Ovary (tissue), 9 donors: ENCODE results near the gene CTCFL. TPM values are rescaled to one million over a fixed set of nuclear protein-coding genes. Genes with fewer than 3 reads are reported as not detected.

Source experiments
- DNase-seq, 5 donors: peaks; one replicate each; pipeline ENCODE4 v3.0.0-alpha.2; 2019 to 2020
- H3K27ac ChIP-seq, 2 donors: fragments of 200-600 bp; one replicate each; pipeline versions ENCODE4 v1.5.1 to v1.8.0; 2019 to 2022
- H3K27me3 ChIP-seq: fragments of 200-600 bp; one replicate; pipeline ENCODE4 v1.8.0; 2022
- H3K36me3 ChIP-seq: fragments of 200-600 bp; sonication (generic); one replicate; pipeline ENCODE4 v1.5.1; 2019
- H3K4me1 ChIP-seq: one replicate; pipeline ENCODE4 v1.8.1; 2013; ENCODE audit warnings: mild to moderate bottlenecking, moderate library complexity; ENCODE audit not compliant: insufficient read depth
- H3K4me3 ChIP-seq: fragments of 200-600 bp; sonication (generic); one replicate; pipeline ENCODE4 v1.5.1; 2017
- H3K9me3 ChIP-seq, 2 donors: fragments of 200-600 bp in 1 of 2; sonication (generic) in 1 of 2; one replicate each; pipeline versions ENCODE4 v1.5.1 to v1.8.1; 2013 to 2019; ENCODE audit warnings: mild to moderate bottlenecking in 1 of 2, moderate library complexity in 1 of 2
- CTCF ChIP-seq, 3 donors: fragments of 450-650 bp in 2 of 3; fragments of 200-600 bp in 1 of 3; IDR thresholded peaks; one replicate each; pipeline versions ENCODE4 v1.5.1 to v1.8.0; 2016 to 2022; ENCODE audit warnings: antibody characterized with exemption in 3 of 3, mild to moderate bottlenecking in 1 of 3
- EP300 ChIP-seq: sonication (generic); formaldehyde crosslinking; IDR thresholded peaks from one replicate; pipeline ENCODE4 v1.6.1; 2017; ENCODE audit warnings: antibody characterized with exemption
- POLR2A ChIP-seq: fragments of 450-650 bp; IDR thresholded peaks from one replicate; pipeline ENCODE4 v1.6.1; 2017; ENCODE audit warnings: antibody characterized with exemption, mild to moderate bottlenecking, moderate library complexity
- WGBS, 3 donors: extraction: QIAGEN DNeasy Blood & Tissue Kit in 1 of 3; methylation state at CpG; one replicate each; pipeline versions ENCODE4 v1.1.5 to v1.1.7; 2013 to 2017; 5-methylcytosine and 5-hydroxymethylcytosine counted together
- intact Hi-C, 4 donors: fragments of 100-400 bp; cut with DNase I; formaldehyde crosslinking; loops; one replicate each; pipeline versions ENCODE4 v1.11.0 to v1.15.1; 2022 to 2023
- polyA plus RNA-seq, 2 donors: library from polyadenylated mRNA; stranded (reverse); fragments of 200-250 nt in 1 of 2; fragments of 350-450 nt in 1 of 2; fragmentation: Illumina TruSeq in 1 of 2; extraction: RNeasy Lipid Tissue Mini Kit (QIAGEN cat#74804) in 1 of 2; gene quantifications; one replicate each; pipeline ENCODE4 v1.2.3, GENCODE V29; 2013 to 2014
- total RNA-seq, 7 donors: library from RNA; depleted of rRNA in 2 of 7; stranded (reverse); fragments of >200 nt in 2 of 7; fragmentation: NEBNext Ultra II Directional in 3 of 7; extraction: Animal tissue kit (Norgen Biotek cat#: 25700) in 3 of 7; gene quantifications; one replicate each; pipeline versions ENCODE4 v1.1.0 to v1.2.4, GENCODE V29; 2016 to 2023
- donor health status: DM: no; HTN: no; CAD: no; lungs with moderate emphysema.
- donor health status: DM: no; HTN: no; CAD: no.
- donor health status: Bipolar disorder and iron deficiency.
- donor health status: DM: yes; HTN: yes; CAD: no.
- donor health status: DM: no; HTN: no; CAD: no.
- donor health status: DM: yes; HTN: yes; CAD: no.

Gene CTCFL
- total and polyA plus RNA-seq, 9 donors, result 0.01 to 0.92 (median 0.17) TPM; not detected in 5

- Histone ChIP-seq H3K27me3 (no peaks in the 10 kb centered on the region), H3K36me3 (no peaks in the 10 kb centered on the region), H3K27ac (no peak overlapping the region), H3K4me1 (peaks cover 5% of the 10 kb centered on the region), H3K4me3 (no peak overlapping the region), H3K9me3 (no peaks in the 10 kb centered on the region)
- TF ChIP-seq POLR2A (no peak), EP300 (no peak), CTCF (IDR thresholded peaks at IDR 0.05) (no peak)
- no peak for DNase-seq
- intact Hi-C loops, result no loop called here
- 89 to 91% (median 89%) methylated on average over 14 of the region's 14 CpGs for WGBS, 3 donors
Observed at GRCh38 chr20:57564180-57564802, 39.4 kb upstream of the CTCFL start.

GRCh38 chr20:57563522-57563921 lies 38.6 kb upstream of the CTCFL start:
- DNase-seq, result no peak
- intact Hi-C loops, result no loop called here
- no peaks in the 10 kb centered on the region for H3K9me3 ChIP-seq
- TF ChIP-seq EP300 (no peak), CTCF (IDR thresholded peaks at IDR 0.05) (no peak), POLR2A (no peak)
- H3K27ac ChIP-seq, result no peak overlapping the region
- no peak overlapping the region for H3K4me3 ChIP-seq
- H3K27me3 ChIP-seq, result no peaks in the 10 kb centered on the region
- H3K36me3 ChIP-seq, result no peaks in the 10 kb centered on the region
- 96 to 98% (median 97%) methylated on average over 12 of the region's 12 CpGs for WGBS, 3 donors
- H3K4me1 ChIP-seq, result peaks cover 5% of the 10 kb centered on the region

DNA sequence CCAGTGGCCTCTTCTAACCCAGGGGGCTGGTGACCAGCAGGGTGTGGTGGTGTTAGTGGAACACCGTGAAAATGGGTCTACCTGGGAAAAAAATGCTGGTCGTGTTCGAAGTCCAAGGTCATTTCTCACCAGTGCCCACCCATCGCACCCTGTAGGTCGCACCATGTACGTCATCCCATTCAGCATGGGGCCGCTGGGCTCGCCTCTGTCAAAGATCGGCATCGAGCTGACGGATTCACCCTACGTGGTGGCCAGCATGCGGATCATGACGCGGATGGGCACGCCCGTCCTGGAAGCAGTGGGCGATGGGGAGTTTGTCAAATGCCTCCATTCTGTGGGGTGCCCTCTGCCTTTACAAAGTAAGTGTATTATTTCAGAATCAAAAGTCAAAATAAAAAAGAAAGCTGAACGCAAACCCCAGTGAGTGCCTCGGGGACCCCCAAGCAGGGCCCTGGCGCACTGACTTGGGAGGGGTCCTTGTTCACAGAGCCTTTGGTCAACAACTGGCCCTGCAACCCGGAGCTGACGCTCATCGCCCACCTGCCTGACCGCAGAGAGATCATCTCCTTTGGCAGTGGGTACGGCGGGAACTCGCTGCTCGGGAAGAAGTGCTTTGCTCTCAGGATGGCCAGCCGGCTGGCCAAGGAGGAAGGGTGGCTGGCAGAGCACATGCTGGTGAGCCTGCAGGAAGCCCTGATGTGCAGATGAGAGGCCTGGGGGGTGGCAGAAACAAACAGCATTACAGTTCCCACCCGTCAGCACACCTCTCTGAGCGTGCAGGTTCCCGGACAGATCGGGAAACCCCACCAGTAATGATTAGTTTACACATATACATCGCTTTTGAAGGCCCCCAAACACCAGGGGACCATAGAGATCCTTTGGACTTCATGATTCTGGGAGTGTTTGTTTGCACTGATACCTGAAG lies 37.9 kb upstream of the CTCFL start:
- no peak overlapping the region for H3K27ac ChIP-seq
- 92 to 95% (median 95%) methylated on average over 35 of the region's 35 CpGs for whole genome bisulfite sequencing, 3 donors
- intact Hi-C loops, result no loop called here
- DNase-seq, result no peak
- no peaks in the 10 kb centered on the region for H3K27me3 ChIP-seq
- peaks cover 5% of the 10 kb centered on the region for H3K4me1 ChIP-seq
- no peaks in the 10 kb centered on the region for H3K9me3 ChIP-seq
- no peaks in the 10 kb centered on the region for H3K36me3 ChIP-seq
- no peak for TF ChIP-seq EP300
- no peak for TF ChIP-seq POLR2A
- TF ChIP-seq CTCF (IDR thresholded peaks at IDR 0.05), result no peak
- H3K4me3 ChIP-seq, result no peak overlapping the region

- no peak for DNase-seq
- Histone ChIP-seq H3K4me3 (peak overlapping the region; percentile 20), H3K4me1 (peaks cover 5% of the 10 kb centered on the region), H3K27me3 (no peaks in the 10 kb centered on the region), H3K36me3 (no peaks in the 10 kb centered on the region), H3K27ac (no peak overlapping the region), H3K9me3 (no peaks in the 10 kb centered on the region)
- no peak for TF ChIP-seq POLR2A
- TF ChIP-seq CTCF (IDR thresholded peaks at IDR 0.05), result no peak
- no peak for TF ChIP-seq EP300
- WGBS, 3 donors, result 71 to 75% (median 71%) methylated on average over 24 of the region's 24 CpGs
- intact Hi-C loops, result no loop called here
Observed at GRCh38 chr20:57561356-57562279, 36.7 kb upstream of the CTCFL start.
